Esophagus squamous epithelium (tissue), 5 donors: ENCODE measurements around the gene CCDC85C. TPM values are rescaled to one million over a fixed set of nuclear protein-coding genes. Genes with fewer than 3 reads are reported as not detected.

Source experiments
- DNase-seq: peaks from one replicate; lab custom pipeline; 2025; lab: John Stamatoyannopoulos, UW
- H3K27ac ChIP-seq, 4 donors: fragments of 200-600 bp; sonication (generic); one replicate each; pipeline ENCODE4 v1.5.1; 2016 to 2019; ENCODE audit warnings: mild to moderate bottlenecking in 1 of 4
- H3K27me3 ChIP-seq, 4 donors: fragments of 200-600 bp; sonication (generic); 1 replicate in 3 of 4; 2 replicates in 1 of 4; pipeline versions ENCODE4 v1.5.1 to v1.6.0; 2017 to 2021; ENCODE audit warnings: antibody characterized with exemption in 1 of 4
- H3K36me3 ChIP-seq, 3 donors: fragments of 200-600 bp; sonication (generic); one replicate each; pipeline ENCODE4 v1.5.1; 2016 to 2019
- H3K4me1 ChIP-seq, 3 donors: fragments of 200-600 bp; sonication (generic); one replicate each; pipeline ENCODE4 v1.5.1; 2017 to 2019
- H3K4me3 ChIP-seq, 4 donors: fragments of 200-600 bp; sonication (generic); 1 replicate in 3 of 4; 2 replicates in 1 of 4; pipeline ENCODE4 v1.5.1; 2016 to 2019; ENCODE audit warnings: mild to moderate bottlenecking in 2 of 4, moderate library complexity in 1 of 4
- H3K9me3 ChIP-seq, 3 donors: fragments of 200-600 bp; sonication (generic); one replicate each; pipeline ENCODE4 v1.5.1; 2016 to 2019
- POLR2A ChIP-seq, 4 donors: fragments of 450-650 bp; IDR thresholded peaks; one replicate each; pipeline ENCODE4 v1.6.1; 2017; ENCODE audit warnings: antibody characterized with exemption in 4 of 4, mild to moderate bottlenecking in 4 of 4, moderate library complexity in 3 of 4
- WGBS, 2 donors: methylation state at CpG; one replicate each; pipeline ENCODE4 v1.1.5; 2018; 5-methylcytosine and 5-hydroxymethylcytosine counted together
- intact Hi-C: fragments of 100-400 bp; cut with DNase I; formaldehyde crosslinking; loops from one replicate; pipeline ENCODE4 v1.15.0; 2022
- total RNA-seq, 4 donors: library from RNA; depleted of rRNA; stranded (reverse); fragments of >200 nt; gene quantifications; one replicate each; pipeline ENCODE4 v1.1.0, GENCODE V29; 2016
- TF ChIP-seq, protein P1 (sequence below), 6 experiments: fragments of 450-650 bp in 4 of 6; fragments of 200-600 bp in 2 of 6; sonication (generic) in 2 of 6; IDR thresholded peaks; one replicate each; pipeline ENCODE4 v1.5.1; 2016 to 2019; ENCODE audit warnings: antibody characterized with exemption in 6 of 6, mild to moderate bottlenecking in 4 of 6, moderate library complexity in 4 of 6
- donor health status: DM: yes; HTN: yes; CAD: no.

The CCDC85C gene
- total RNA-seq, 4 donors from 2014 or later: 23.4 to 52.0 (median 27.1) TPM

DNA sequence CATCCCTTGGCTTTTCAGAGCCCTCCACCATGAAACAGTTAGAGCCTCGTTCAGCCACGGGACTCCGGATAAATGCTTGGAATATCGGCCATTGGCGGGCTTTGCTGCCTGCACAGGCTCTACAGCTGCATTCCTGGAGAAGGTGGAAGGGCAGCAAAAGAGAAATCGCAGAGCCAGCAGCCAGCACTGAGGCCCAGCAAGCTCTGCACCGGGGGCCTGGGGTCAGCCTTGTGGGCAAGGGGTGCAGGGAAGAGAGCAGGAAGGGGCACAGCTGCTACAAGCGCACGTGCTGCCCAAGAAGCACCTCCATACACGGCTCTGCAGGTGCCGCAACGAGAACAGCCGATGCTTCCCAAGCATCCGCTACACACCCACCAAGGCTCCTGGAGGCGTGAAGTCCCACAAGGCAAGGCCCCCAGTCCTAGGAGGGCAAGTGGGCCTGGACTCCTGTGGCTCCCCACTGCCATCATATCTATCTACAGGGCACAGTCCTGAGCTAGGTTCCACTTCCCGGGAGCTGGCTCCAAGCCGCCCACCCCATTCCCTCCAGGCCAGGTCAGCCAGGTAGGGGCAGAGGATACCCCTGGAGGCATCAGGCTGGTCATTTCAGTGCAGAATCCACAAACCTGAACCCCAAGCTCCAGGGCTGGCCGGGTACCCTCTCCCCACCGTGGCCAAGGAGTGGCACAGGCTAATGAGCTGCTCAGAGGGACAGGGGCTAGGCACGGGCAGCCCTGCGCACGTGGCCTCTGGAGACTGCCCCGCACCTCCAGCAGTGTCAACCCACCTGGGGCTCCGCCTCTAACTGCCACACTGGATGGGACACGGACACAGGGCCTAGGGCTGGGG, 82.6 kb downstream of the CCDC85C start:
- 87% methylated on average over 17 of the region's 25 CpGs; no CpG with 5 or more reads in 1 of the 2 donors for WGBS, 2 donors
- H3K27ac ChIP-seq: no peak overlapping the region
- intact Hi-C loops: no loop called here
- peaks cover 18 to 53% (median 21%) of the 10 kb centered on the region in 3 donors for H3K4me1 ChIP-seq
- TF ChIP-seq, protein P1, sequence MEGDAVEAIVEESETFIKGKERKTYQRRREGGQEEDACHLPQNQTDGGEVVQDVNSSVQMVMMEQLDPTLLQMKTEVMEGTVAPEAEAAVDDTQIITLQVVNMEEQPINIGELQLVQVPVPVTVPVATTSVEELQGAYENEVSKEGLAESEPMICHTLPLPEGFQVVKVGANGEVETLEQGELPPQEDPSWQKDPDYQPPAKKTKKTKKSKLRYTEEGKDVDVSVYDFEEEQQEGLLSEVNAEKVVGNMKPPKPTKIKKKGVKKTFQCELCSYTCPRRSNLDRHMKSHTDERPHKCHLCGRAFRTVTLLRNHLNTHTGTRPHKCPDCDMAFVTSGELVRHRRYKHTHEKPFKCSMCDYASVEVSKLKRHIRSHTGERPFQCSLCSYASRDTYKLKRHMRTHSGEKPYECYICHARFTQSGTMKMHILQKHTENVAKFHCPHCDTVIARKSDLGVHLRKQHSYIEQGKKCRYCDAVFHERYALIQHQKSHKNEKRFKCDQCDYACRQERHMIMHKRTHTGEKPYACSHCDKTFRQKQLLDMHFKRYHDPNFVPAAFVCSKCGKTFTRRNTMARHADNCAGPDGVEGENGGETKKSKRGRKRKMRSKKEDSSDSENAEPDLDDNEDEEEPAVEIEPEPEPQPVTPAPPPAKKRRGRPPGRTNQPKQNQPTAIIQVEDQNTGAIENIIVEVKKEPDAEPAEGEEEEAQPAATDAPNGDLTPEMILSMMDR (IDR thresholded peaks at IDR 0.05): no peak
- no peak for TF ChIP-seq POLR2A (IDR thresholded peaks at IDR 0.05)
- DNase-seq: no peak
- H3K36me3 ChIP-seq: peaks cover 0 to 28% (median 0%) of the 10 kb centered on the region in 3 donors
- H3K27me3 ChIP-seq: no peaks in the 10 kb centered on the region
- no peak overlapping the region for H3K4me3 ChIP-seq
- no peaks in the 10 kb centered on the region for H3K9me3 ChIP-seq

DNA sequence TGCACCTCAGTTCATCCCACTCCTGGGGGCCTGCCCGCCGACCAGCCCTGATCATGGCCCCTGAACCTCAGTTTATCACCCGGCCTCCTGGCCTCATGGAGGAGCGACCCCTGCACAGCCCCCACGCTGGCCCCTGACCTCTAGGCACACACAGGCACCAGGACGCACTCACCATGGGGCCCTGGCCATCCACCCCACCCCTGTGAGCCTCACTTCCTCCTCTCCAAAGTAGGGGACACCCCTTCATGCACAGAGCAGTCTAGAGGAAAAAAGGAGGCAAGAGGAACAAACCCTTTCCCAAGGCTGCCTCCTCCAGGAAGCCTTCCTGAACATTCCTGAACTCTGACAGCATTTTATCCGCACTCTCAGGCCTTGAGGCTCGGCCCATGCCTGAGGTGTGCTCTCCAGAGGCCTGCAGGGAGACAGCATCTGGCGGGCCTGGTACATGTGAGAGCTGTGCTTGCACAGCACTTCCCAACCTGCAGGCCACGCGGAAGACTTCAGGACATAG, 83.4 kb downstream of the CCDC85C start:
- intact Hi-C loops: no loop called here
- Histone ChIP-seq H3K27me3 (no peaks in the 10 kb centered on the region), H3K4me1 (peaks cover 18 to 49% (median 20%) of the 10 kb centered on the region in 3 donors), H3K4me3 (no peak overlapping the region), H3K9me3 (no peaks in the 10 kb centered on the region), H3K36me3 (peaks cover 0 to 35% (median 0%) of the 10 kb centered on the region in 3 donors), H3K27ac (no peak overlapping the region)
- 71 to 72% methylated on average over 2 to 8 of the region's 11 CpGs for WGBS, 2 donors
- DNase-seq: no peak
- no peak for TF ChIP-seq POLR2A (IDR thresholded peaks at IDR 0.05)
- TF ChIP-seq, protein P1 (IDR thresholded peaks at IDR 0.05): no peak

DNA sequence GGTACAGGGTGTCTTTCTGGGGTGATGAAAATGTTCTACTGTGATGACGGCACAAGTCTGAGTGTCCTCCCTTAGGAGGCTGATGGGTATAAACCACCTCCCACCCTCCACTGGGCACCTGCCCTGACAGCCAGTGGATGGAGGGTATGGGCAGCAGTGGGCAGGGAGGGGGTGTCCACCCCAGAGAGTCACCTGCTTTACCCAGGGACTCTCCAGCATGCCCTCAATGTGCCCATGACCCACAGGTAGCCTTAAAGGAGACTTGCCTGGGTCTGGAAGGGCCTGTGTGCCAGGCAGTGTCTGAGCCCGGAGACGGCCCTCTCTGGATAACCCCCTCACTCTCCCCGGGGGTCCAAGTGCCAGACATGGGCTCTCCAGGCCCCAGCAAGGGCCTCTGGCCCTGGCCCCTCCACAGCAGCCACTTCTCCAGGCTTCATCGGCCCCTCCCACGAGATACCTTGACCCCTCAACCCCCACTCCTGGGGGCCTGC, 84.0 kb downstream of the CCDC85C start:
- TF ChIP-seq, protein P1 (IDR thresholded peaks at IDR 0.05): no peak
- no peak for TF ChIP-seq POLR2A (IDR thresholded peaks at IDR 0.05)
- H3K4me3 ChIP-seq: no peak overlapping the region
- 83 to 85% methylated on average over 1 to 4 of the region's 6 CpGs for WGBS, 2 donors
- DNase-seq: no peak
- H3K9me3 ChIP-seq: no peaks in the 10 kb centered on the region
- H3K27me3 ChIP-seq: no peaks in the 10 kb centered on the region
- peaks cover 0 to 42% (median 0%) of the 10 kb centered on the region in 3 donors for H3K36me3 ChIP-seq
- peak overlapping the region in 1 of 4 donors; percentile 14 for H3K27ac ChIP-seq
- intact Hi-C loops: loop anchor here (2.0 kb wide), 1 partner anchor 109 kb away; no protein-coding TSS in a partner anchor
- H3K4me1 ChIP-seq: peaks cover 14 to 43% (median 15%) of the 10 kb centered on the region in 3 donors

DNA sequence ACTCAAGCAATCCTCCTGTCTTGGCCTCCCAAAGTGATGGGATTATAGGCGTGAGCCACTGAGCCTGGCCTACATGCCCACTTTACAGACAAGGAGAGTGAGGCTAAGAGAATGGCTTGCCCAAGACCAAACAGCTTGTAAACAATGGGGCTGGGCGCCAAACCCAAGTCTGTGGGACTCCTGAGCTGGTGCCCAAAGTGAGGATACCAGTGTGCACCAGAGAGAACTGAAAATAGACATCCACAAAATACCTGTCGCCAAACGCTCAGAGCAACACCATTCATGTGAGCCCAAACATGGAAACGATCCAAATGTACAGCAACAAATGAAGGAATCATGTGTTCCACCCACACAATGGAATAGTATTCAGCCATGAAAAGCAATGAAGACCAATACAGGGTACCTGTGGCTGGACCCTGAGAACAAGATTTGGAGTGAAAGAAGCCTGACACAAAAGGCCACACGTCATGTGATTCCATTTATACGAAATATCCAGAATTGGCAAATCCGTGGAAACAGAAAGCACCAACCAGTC, 84.6 kb downstream of the CCDC85C start:
- 76 to 87% methylated on average over 5 to 7 of the region's 8 CpGs for WGBS, 2 donors
- no peak for DNase-seq

More for the DNA sequence above, 84.6 kb downstream of the CCDC85C start:
- H3K4me1 ChIP-seq: peaks cover 12 to 37% (median 12%) of the 10 kb centered on the region in 3 donors
- no peak overlapping the region for H3K4me3 ChIP-seq
- H3K9me3 ChIP-seq: no peaks in the 10 kb centered on the region
- TF ChIP-seq POLR2A (IDR thresholded peaks at IDR 0.05): no peak
- TF ChIP-seq, protein P1 (IDR thresholded peaks at IDR 0.05): no peak
- peaks cover 0 to 48% (median 4%) of the 10 kb centered on the region in 3 donors for H3K36me3 ChIP-seq
- intact Hi-C loops: loop anchor here (2.0 kb wide), 1 partner anchor 109 kb away; no protein-coding TSS in a partner anchor
- no peaks in the 10 kb centered on the region for H3K27me3 ChIP-seq
- no peak overlapping the region for H3K27ac ChIP-seq
